HG02840 (cell line): ENCODE results near the gene CCNYL1.
"Not testable (repeated sequence)": the region's sequence is repeated elsewhere in the genome, so short reads cannot be mapped to it uniquely, and the experiment has no call there.

ENCODE experiments used
- ATAC-seq: cut with Tn5 transposase; IDR thresholded peaks from one replicate; pipeline ENCODE4 v1.9.1; 2021; ENCODE audit warnings: mild to moderate bottlenecking, moderate library complexity, moderate number of reproducible peaks; ENCODE audit not compliant: unreplicated experiment, low FRiP score

CCNYL1 gene

DNA sequence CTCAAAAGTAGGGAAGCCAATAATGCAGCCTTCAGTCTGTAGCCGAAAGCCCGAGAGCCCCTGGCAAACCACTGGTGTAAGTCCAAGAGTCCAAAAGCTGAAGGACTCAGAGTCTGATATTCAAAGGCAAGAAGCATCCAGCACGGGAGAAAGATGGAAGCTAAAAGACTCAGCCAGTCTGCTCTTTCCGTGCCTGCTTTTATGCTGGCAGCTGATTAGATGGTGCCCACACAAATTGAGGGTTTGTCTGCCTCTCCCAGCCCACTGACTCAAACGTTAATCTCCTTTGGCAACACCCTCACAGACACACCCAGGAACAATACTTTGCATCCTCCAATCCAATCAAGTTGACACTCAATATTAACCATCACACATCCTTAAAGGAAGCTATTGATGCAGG lies 14.5 kb upstream of the CCNYL1 start:
- not testable (repeated sequence) for ATAC-seq

DNA sequence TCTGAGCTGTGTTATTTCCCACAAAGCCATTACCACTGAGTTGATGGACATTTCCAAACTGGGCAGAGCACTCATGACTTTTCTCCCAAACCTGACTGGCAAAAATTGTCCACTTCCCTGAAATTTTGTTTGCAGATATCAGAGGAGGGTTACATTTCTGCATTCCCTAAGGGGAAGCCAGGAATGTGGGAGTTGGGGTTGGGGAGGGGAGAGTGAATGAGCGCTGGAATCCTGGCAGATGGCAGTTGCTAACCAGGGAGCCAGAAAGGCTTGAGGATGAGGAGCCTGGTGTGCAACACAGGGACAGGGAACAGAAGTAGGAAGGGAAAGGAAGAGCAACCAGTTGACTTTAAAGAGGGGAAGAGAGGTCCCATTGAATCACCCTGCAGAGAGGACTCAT lies 14.0 kb upstream of the CCNYL1 start:
- no peak for ATAC-seq

DNA sequence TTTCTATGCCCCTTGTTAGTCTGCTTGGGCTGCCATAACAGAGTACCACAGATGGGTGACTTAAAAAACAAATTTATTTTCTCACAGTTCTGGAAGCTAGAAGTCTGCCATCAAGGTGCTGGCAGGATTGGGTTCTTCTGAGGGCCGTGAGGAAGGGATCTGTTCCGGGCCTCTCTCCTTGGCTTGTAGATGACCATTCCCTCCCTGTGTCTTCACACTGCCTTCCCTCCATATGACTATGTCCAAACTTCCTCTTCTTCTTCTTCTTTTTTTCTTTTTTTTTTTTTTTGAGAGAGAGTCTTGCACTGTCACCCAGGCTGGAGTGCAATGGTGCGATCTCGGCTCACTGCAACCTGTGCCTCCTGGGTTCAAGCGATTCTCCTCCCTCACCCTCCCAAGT lies 13.1 kb upstream of the CCNYL1 start:
- no peak for ATAC-seq

DNA sequence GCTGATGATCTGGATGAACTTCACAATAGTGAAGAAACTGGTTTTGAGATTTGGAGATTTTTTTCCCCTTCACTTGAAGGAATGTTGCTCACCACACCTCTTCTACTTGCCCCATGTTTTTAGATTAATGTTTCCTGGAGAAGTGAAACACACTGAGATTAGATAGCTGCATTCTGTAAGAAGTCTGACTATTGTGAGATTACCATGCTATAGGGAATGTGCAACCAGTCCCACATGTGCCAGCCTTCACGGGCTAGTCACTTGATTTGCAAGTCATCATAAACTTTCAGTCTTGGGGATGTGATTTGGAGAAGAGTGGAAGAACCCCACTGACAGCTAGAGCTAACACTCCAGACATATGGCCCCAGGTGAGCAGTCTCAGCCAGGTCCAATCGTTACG lies 7.4 kb upstream of the CCNYL1 start:
- ATAC-seq = no peak

DNA sequence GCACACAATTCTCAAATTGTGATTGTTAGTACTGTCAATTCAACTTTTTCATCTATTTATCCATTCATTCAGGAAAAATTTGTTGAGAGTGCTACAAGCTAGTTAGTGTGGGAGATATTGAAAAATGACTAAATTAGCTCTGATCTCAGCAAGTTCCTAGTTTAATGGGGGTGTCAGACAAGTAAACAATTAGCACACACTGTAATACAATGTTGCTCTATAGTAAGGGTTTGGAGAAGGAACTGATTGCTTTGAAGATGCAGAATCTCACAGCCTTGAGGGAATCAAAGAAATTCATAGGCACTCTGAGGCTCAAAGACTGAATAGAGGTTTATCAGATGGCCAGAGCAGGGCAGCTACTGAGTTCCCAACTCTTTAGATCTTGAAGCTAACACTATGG lies 6.8 kb upstream of the CCNYL1 start:
- ATAC-seq = no peak

DNA sequence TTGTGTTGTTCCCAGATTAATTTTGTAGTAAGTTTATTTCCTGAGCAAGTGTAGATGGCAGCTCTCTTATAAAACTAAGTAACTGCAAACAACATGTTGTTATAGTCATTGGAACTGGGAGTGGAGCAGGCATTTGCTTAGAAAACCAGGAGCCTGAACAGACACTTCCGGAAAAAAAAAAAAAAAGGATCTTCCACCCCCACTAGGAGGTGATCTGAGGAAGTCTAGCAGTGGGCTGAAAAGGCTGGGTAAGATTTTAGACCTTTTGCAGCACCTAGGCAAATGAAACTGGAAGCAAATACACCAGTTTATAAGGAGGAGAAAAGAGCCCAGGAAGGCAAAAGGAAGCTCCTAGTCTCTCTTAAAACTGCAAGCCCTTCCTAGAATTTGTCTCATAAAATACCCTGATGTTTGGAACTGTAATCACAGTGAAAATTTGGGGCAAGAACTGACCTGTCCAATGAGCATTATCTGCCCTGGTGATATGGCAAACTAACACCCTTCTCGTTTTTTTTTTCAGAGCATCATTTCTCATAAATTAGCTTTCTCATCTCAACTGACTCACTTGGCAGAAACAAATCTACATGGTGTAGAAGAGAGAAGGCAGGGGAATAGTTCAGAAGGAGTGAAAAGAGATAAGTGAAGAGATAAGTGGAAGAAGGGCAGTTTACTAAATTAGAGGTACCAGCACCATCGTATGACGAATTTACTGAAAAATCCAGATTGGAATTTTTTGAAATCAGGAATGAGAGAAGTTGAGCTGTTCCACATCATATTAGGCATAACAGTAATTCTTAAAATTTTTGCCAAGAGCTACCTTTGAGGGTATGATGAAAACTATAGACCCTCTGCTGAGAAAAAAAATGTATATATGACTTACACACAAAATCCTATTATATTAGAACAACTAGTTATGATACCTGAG lies 4.2 kb upstream of the CCNYL1 start:
- ATAC-seq = no peak

DNA sequence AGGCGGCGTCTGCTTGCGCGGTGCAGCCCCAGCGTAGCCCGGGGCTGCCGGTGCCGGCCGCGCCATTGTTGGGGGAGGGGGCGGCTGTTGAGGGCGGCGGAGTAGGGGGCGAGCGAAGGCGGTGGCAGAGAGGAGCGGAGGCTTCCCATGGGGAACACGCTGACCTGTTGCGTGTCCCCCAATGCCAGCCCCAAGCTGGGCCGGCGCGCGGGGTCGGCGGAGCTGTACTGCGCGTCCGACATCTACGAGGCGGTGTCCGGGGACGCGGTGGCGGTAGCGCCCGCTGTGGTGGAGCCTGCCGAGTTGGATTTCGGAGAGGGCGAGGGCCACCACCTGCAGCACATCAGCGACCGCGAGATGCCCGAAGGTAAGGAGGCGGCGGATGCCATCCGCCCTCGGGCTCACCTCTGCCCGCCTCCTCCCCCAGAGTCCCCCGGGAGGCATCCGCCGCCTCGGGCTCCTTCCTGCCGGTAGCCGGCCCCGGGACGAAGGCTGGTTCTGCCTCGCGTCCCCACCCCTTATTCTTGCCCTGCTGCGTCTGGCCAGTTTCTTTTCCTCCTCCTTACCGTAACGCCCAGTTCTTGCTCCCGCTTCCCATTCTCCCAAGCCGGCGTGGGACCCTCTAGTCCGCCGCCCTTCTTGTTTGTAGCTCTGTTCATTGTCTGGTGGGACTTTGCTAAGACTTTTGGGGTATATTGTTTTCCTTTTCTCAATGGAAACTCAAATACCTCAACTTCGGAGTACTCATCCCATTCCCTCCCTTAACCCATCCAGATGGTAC lies 500 bp downstream of the CCNYL1 start:
- peak; percentile 30 for ATAC-seq

DNA sequence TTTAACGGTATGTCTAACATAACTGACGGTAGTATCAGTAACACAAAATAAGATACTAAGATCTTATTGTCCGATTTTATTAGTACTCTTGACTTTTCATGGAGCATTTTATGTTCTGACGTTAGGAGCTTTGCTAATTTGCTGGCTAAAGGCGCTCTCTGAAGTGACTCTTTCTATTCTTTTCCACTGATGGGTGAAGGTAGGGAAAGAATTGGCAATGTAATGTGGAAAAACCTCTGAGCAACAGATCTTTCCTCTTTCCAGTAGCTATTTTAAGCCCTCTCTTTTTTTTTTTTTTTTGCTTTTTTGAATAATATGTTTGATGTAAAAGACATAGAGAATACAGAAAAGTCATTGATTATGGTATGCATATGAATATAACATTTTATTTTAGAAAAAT lies 4.6 kb downstream of the CCNYL1 start:
- no peak for ATAC-seq

DNA sequence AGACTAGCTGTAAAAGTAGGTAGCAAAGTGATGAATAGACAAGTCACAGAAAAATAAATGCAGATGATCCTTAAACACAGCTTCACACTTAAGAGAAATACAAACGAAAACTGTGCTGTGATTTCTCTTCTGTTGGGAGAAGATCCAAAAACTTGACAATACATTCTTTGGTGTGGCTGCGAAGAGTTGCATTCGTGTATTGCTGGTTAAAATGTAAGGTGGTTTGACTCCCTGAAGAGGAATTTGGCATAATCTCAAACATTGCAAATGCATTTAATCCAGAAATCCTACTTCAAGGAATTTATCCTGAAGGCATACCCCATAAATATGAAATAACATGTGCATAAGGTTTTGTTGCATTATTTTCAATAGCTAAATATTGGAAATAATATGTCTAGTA lies 7.1 kb downstream of the CCNYL1 start:
- ATAC-seq = no peak

DNA sequence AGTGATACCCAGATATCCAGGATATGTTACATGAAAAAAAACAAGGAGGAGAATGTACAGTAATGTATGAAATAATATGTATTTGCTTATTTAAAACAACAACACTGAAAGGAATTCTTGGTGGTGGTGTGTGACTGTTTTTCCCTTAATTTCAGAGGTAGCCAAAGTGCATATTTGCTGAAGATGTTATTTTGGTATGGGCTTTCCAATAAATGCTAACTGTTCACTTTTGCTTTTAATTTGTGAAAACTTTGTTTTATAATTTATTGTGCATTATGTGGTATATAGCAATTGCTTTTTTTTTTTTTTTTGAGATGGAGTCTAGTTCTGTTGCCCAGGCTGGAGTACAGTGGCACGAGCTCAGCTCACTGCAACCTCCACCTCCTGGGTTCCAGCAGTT lies 7.6 kb downstream of the CCNYL1 start:
- ATAC-seq = no peak

DNA sequence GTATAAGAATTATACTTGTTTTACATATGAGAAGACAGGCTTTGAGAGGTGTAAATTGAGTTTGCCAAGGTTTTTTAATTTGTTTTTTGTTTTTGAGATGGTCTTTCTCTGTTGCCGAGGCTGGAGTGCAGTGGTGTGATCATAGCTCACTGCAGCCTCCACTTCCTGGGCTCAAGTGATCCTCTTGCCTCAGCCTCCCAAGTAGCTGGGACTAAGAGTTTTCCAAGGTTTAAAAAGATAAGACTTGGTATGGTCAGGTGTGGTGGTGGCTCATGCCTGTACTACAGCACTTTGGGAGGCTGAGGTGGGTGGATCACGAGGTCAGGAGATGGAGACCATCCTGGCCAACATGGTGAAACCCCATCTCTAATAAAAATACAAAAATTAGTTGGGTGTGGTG lies 8.2 kb downstream of the CCNYL1 start:
- not testable (repeated sequence) for ATAC-seq

DNA sequence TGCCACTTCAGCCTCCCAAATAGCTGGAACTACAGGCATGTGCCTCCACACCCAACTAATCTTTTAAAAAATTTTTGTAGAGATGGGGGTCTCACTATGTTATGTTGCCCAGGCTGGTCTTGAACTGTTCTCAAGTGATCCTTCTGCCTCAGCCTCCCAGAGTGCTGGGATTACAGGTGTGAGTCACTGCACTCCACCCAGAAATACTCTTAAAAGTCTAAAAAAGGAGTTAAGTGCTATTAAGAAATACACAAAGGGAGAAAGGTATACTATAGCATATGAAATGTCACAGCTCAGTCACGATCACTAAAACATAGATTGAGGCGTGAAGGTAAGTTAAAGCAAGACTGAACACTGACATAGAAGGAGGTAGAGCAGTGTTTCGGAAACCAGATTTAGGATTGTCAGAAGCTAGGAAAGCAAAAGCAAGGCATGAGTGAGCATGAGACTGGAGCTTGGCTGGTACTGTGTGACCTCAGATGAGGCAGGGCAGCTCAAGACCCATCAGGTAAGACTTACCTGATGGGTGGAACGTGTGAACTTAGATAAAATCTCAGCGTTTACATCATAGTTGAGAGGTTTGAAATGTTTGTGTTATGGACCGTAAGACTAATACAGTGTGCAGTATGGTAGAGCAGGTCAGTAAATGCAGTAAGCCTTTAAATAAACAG lies 9.2 kb downstream of the CCNYL1 start:
- no peak for ATAC-seq

DNA sequence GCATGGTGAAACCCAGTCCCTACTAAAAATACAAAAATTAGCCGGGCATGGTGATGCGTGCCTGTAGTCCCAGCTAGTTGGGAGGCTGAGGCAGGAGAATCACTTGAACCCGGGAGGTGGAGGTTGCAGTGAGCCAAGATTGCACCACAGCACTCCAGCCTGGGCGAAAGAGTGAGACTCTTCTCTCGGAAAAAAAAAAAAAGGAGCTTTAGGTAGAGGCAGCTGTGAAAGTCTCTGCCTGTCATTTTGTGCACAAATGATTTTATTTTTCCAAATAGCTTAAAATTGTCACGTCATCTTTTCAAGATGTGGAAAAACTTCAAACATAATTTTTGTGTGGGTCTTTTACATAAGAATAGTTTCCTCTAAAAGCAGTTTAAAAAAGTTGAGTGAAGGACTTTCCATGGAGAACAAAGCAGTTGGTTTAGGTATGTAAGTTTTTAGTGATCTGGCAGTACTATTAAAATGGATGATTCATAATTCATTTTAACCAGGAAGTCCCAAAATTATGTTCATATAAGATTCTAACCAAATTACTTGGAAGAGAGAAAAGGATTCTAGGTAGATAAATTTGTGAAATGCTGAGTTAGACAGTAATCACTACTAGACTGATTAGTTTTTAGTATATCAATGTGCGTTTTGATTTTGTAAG lies 11.5 kb downstream of the CCNYL1 start:
- no peak for ATAC-seq

DNA sequence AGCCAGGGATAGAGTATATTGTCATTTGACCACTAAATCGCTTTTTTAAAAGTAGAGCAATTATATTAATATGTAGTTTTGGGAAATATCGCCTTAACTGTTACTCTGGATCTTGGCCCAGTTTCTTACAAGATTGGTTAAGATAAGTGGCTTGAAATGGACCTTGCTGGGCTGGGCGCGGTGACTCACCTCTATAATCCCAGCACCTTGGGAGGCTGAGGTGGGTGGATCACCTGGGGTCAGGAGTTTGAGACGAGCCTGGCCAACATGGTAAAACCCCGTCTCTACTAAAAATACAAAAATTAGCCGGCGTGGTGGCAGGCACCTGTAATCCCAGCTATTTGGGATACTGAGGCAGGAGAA lies 12.0 kb downstream of the CCNYL1 start:
- not testable (repeated sequence) for ATAC-seq

DNA sequence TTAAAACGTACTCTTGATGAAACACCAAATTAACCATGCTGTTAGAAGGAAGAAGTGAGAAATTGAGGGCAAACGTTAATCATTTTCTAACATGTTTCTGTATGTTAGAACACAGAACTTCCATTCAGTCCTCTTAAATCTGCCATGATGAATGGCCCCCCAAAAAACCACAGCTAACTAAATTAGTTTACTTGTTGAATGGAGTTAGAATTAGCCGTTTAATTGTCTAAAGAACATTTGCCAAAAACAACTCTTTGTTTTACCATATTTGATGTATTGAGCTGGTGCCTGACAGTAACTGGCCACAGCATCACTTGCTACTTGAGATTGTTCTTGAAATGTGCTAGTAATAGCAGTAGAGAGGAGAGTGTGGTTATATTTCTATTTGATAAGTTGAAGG lies 12.7 kb downstream of the CCNYL1 start:
- no peak for ATAC-seq

DNA sequence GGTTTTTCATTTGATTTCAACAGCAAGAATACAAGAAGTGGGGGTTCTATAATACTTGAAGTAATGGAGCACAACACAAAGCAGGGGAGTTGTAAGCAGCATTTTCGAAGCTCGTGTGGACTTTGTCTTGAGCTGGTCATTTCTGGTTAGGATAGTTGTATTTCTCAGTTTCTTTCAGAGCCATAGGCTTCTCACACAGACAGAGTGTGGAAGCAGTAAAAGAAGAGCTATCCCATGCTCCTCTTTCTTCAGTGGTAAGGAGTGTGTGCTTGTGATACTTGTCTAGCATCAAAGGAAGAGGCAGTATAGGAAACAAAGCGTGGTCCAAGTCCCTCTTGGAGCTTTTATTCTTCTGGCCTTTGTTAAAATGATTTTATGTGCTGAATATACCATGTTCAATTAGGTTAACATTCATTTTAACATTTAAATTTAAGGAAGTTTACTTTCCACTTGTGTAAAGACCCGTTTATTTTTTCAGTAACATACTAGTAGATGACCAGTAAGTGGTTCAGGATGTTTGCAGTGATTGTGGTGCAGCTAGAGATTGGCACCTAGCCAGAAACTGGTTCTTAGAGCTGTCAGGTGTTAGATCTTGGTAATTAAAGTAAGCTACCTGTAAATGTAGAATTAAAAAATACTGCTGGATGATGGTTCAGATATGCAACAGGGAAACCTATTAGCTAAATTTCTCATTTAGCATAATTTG lies 14.6 kb downstream of the CCNYL1 start:
- no peak for ATAC-seq

DNA sequence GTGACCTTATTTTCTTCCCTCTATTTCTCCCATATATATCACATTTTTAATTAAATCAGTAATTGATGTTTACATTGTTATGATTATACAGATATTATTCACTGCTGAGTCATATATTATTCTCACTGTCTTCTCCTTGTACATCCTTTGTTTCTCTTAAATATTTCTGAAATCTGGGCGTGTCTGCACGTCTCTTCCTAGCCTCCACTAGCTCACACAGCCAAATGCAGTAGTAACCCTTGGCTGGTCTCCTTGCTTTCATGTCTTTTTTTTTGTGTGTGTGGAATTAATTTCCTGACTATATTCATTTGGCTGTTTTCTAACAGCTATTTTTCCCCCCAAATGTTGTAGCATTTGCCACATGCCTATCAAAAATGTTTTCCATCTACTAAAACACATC lies 15.8 kb downstream of the CCNYL1 start:
- no peak for ATAC-seq

DNA sequence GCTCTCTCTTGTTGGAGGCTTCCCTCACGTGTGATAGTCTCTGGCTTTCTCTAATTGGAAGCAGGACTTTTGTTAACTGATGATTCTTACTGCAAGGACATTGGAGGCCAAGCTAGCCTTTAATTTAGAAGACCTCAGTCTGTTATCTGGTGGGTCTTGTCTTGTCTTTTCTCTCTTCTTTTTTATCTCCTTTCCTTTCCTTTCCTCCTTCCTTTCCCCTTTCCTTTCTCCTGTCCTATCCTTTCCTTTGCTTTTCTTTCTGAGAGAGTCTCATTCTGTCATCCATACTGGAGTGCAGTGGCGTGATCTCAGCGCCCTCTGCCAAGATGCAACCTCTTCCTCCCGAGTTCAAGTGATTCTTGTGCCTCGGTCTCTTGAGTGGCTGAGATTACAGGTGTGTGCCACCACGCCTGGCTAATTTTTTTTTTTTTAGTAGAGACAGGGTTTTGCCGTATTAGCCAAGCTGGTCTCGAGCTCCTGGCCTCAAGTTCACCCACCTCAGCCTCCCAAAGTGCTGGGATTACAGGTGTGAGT lies 18.1 kb downstream of the CCNYL1 start:
- ATAC-seq = no peak

DNA sequence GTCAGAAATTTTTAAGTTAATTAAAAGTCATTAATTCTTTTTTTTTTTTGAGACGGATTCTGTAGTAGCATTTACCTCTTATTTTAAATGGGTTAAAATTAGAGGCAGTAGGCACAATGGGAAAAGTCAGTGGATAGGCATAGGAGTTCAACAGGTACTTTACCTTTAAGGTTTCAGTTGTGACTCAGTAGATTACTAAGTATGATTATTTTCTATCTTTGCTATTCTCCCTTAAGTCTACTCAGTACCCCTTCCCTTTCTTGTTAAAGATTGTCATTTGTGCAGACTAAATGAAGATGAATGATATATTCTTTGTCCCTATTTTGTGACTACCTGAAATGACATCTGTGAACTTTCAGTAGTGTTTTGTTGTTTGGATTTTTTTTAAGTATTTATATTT lies 19.7 kb downstream of the CCNYL1 start:
- ATAC-seq = no peak
